Measurements from ENCODE around the gene MANF. TPM values are rescaled to one million over a fixed set of nuclear protein-coding genes. Genes with fewer than 3 reads are reported as not detected.
A peak's percentile ranks its signal among the peaks of the same experiment; 100 is the strongest.

MANF gene
- total and polyA plus RNA-seq, 2 experiments from 2014 or later: 48.7 to 92.7 TPM

GRCh38 chr3:51340989-51341636 lies 44.0 kb upstream of the MANF start:
- no peaks in the 10 kb centered on the region for H3K4me1 ChIP-seq (ENCODE audit: insufficient read depth)
- Mint-ChIP-seq H3K9me3 (no peaks in the 10 kb centered on the region), H3K36me3 (ENCODE audit: low read depth) (no peaks in the 10 kb centered on the region; the same call in 2 of the 3 replicates), H3K27me3 (ENCODE audit: insufficient read depth, low read depth, poor library complexity) (peaks cover 8% of the 10 kb centered on the region), H3K4me3 (no peak overlapping the region), H3K4me1 (peaks cover 11% of the 10 kb centered on the region), H3K27ac (no peak overlapping the region)
- no peaks in the 10 kb centered on the region for H3K9me2 ChIP-seq (ENCODE audit: insufficient read depth)
- H3K4me3 ChIP-seq: no peak overlapping the region
- no peak overlapping the region for H3K4me2 ChIP-seq
- H3K36me3 ChIP-seq (ENCODE audit: insufficient read depth): no peaks in the 10 kb centered on the region
- no peaks in the 10 kb centered on the region for H3K27me3 ChIP-seq (ENCODE audit: insufficient read depth)
- TF ChIP-seq POLR2AphosphoS5 (IDR thresholded peaks at IDR 0.05; ENCODE audit: low read depth) (no peak), EZH2 (IDR thresholded peaks at IDR 0.05; ENCODE audit: low read depth, unreplicated experiment) (no peak), CTCF (conservative IDR thresholded peaks at IDR 0.05; ENCODE audit: low read depth in 2 of 2) (no peak), JUNB (IDR thresholded peaks at IDR 0.05; ENCODE audit: unreplicated experiment) (no peak), STAT1 (IDR thresholded peaks at IDR 0.05; ENCODE audit: unreplicated experiment) (no peak), CREB1 (CRISPR knock-in tag; IDR thresholded peaks at IDR 0.05; ENCODE audit: low read depth) (no peak)
- no peak overlapping the region for H3K27ac ChIP-seq (ENCODE audit: low read depth)
- DNase-seq (ENCODE audit: low spot score) (no peak), ATAC-seq (peak; percentile 41)
- no peak overlapping the region for H2AFZ ChIP-seq
- no peaks in the 10 kb centered on the region for H3F3A ChIP-seq (replicated peaks; ENCODE audit: low read depth)
- H4K20me1 ChIP-seq (replicated peaks; ENCODE audit: insufficient read depth): no peaks in the 10 kb centered on the region
- no peaks in the 10 kb centered on the region for H3K79me2 ChIP-seq (replicated peaks; ENCODE audit: insufficient read depth)

- H3K9me2 ChIP-seq (ENCODE audit: insufficient read depth): no peaks in the 10 kb centered on the region
- no peaks in the 10 kb centered on the region for H3K36me3 ChIP-seq (ENCODE audit: insufficient read depth)
- H3K27ac Mint-ChIP-seq: no peak overlapping the region
- peaks cover 2% of the 10 kb centered on the region; the same call in 1 of the 3 replicates for H3K9me3 Mint-ChIP-seq
- TF ChIP-seq CREB1 (CRISPR knock-in tag; IDR thresholded peaks at IDR 0.05; ENCODE audit: low read depth) (no peak), ZNF331 (CRISPR knock-in tag; IDR thresholded peaks at IDR 0.05; ENCODE audit: low read depth) (no peak)
- no peaks in the 10 kb centered on the region for H3K79me2 ChIP-seq (replicated peaks; ENCODE audit: insufficient read depth)
- H3K4me1 Mint-ChIP-seq: peaks cover 11% of the 10 kb centered on the region
- no peak overlapping the region for H3K4me2 ChIP-seq
- H3K27me3 ChIP-seq (ENCODE audit: insufficient read depth): no peaks in the 10 kb centered on the region
- ATAC-seq (no peak), DNase-seq (ENCODE audit: low spot score) (no peak)
- no peak overlapping the region for H2AFZ ChIP-seq
- H3K27ac ChIP-seq (ENCODE audit: low read depth): no peak overlapping the region
- H3K4me1 ChIP-seq (ENCODE audit: insufficient read depth): no peaks in the 10 kb centered on the region
- H3K4me3 ChIP-seq: no peak overlapping the region
- H4K20me1 ChIP-seq (replicated peaks; ENCODE audit: insufficient read depth): no peaks in the 10 kb centered on the region
- no peak overlapping the region for H3K4me3 Mint-ChIP-seq
- H3F3A ChIP-seq (replicated peaks; ENCODE audit: low read depth): no peaks in the 10 kb centered on the region
- H3K36me3 Mint-ChIP-seq (ENCODE audit: low read depth): no peaks in the 10 kb centered on the region; the same call in 2 of the 3 replicates
- H3K27me3 Mint-ChIP-seq (ENCODE audit: insufficient read depth, low read depth, poor library complexity): peaks cover 7% of the 10 kb centered on the region
These were observed 41.0 kb upstream of the MANF start for GRCh38 chr3:51343918-51344687.

Data from GM23338 (cell line).